ENCODE data around the gene HOXA4. TPM values are rescaled to one million over a fixed set of nuclear protein-coding genes. Genes with fewer than 3 reads are reported as not detected.

The HOXA4 gene
- total and polyA plus RNA-seq, 10 of the 15 experiments (the other 5 are each of a cell fraction or from before 2014, with no cell fraction given): 0.07 TPM; not detected in 9

GRCh38 chr7:27151341-27151930, 20.9 kb upstream of the HOXA4 start:
- in situ Hi-C loops (cut with MboI): loop anchor here (25.0 kb wide), 1 partner anchor 1064 kb away; no protein-coding TSS in a partner anchor
- intact Hi-C loops (cut with micrococcal nuclease; ENCODE audit: unreplicated experiment): no loop called here
- ChIA-PET RAD21 (ENCODE audit: unreplicated experiment) (interaction anchor here (0.8 to 2.8 kb wide), 9 partner anchors 17 to 782 kb away, joined by 3 to 10 read pairs (median 4); partner anchors contain the start of gene HOXA1), POLR2A (no interaction called here), CTCF (interaction anchor here (0.8 to 5.5 kb wide), 16 partner anchors 8 to 1257 kb away, joined by 3 to 38 read pairs (median 6); no protein-coding TSS in a partner anchor), SMC1A (ENCODE audit: uncharacterized antibody, unreplicated experiment) (interaction anchor here (1.1 to 3.2 kb wide), 9 partner anchors 8 to 1259 kb away, joined by 3 to 17 read pairs (median 4); partner anchors contain the start of gene SKAP2)
- H3K9ac ChIP-seq (ENCODE audit: control insufficient read depth, insufficient read depth, low read length): no peak overlapping the region
- peak overlapping the region; percentile 77; the same call in 1 of the 2 replicates for H2AFZ ChIP-seq (ENCODE audit: control insufficient read depth, low read depth, low read length)
- H3K27me3 ChIP-seq (replicated peaks in 1 of 2; ENCODE audit: control insufficient read depth in 2 of 2, insufficient read depth in 2 of 2, low read length in 1 of 2): peaks cover 20 to 63% of the 10 kb centered on the region in 2 experiments
- H3K36me3 ChIP-seq (ENCODE audit: control insufficient read depth in 2 of 2, insufficient read depth in 2 of 2, low read length in 1 of 2): no peaks in the 10 kb centered on the region
- no peaks in the 10 kb centered on the region for H4K20me1 ChIP-seq (ENCODE audit: control insufficient read depth, insufficient read depth)
- H3K27ac ChIP-seq (ENCODE audit: control insufficient read depth, insufficient read depth): no peak overlapping the region
- TF ChIP-seq HDAC6 (IDR thresholded peaks at IDR 0.05; ENCODE audit: unreplicated experiment): no peak
- no peak for TF ChIP-seq CREB1 (IDR thresholded peaks at IDR 0.05; ENCODE audit: low read depth)
- 0 out of 3 replicates have a peak, but pooled peaks of 1 of the 2 experiments have one; percentile 10 for TF ChIP-seq EGR1 (IDR thresholded peaks at IDR 0.05; ENCODE audit: borderline replicate concordance in 1 of 2, low read depth in 2 of 2, low read length in 2 of 2)
- TF ChIP-seq MYC (IDR thresholded peaks at IDR 0.05; ENCODE audit: insufficient read depth, insufficient read length, insufficient replicate concordance, low read length, severe bottlenecking): no peak
- peak in 1 of 3 experiments; percentile 6; a peak in 1 of 6 replicates for TF ChIP-seq CTCF (IDR thresholded peaks at IDR 0.05 in 2 of 3, conservative IDR thresholded peaks at IDR 0.05 in 1 of 3; ENCODE audit: control insufficient read depth in 2 of 3, extremely low read depth in 1 of 3, insufficient read depth in 1 of 3, low read depth in 3 of 3, low read length in 3 of 3)
- TF ChIP-seq ATF3 (IDR thresholded peaks at IDR 0.05; ENCODE audit: borderline replicate concordance, extremely low read depth, low read depth, low read length): no peak
- TF ChIP-seq KDM1A (IDR thresholded peaks at IDR 0.05; ENCODE audit: borderline replicate concordance): no peak
- TF ChIP-seq PML (IDR thresholded peaks at IDR 0.05; ENCODE audit: low read length): no peak
- no peak for TF ChIP-seq GATAD2B (conservative IDR thresholded peaks at IDR 0.05; ENCODE audit: low read depth)
- TF ChIP-seq LARP7 (IDR thresholded peaks at IDR 0.05): no peak; the same call in 1 of the 2 replicates
- H3K4me3 ChIP-seq: peak overlapping the region; percentile 67
- H3K4me1 ChIP-seq (ENCODE audit: control insufficient read depth, insufficient read depth, low read length): no peaks in the 10 kb centered on the region; the same call in 1 of the 2 replicates
- H3K9me3 ChIP-seq (replicated peaks; ENCODE audit: control insufficient read depth, insufficient read depth, low read length): no peaks in the 10 kb centered on the region; the same call in 2 of the 3 replicates
- under 1% methylated on average over 27 of the region's 27 CpGs for WGBS (ENCODE audit: insufficient coverage, insufficient replicate concordance, low lambda C conversion rate, missing lambda C conversion rate)
- no peaks in the 10 kb centered on the region for H3K79me2 ChIP-seq (ENCODE audit: control insufficient read depth, insufficient read depth, low read length)
- no peak for ATAC-seq
- BruUV-seq (replicated peaks): no TSS peak
- DNase-seq (ENCODE audit: low read depth, low spot score): no peak
- no peak for FAIRE-seq
- peak overlapping the region; percentile 91 for H3K4me2 ChIP-seq (ENCODE audit: control insufficient read depth, insufficient read depth)
